EL (cell line): ENCODE data around the gene PCSK9.

Source experiments
- DNase-seq: peaks from one replicate; pipeline ENCODE4 v3.0.0-alpha.2; 2016

The PCSK9 gene

GRCh38 chr1:55060133-55060999 lies 21.0 kb downstream of the PCSK9 start:
- DNase-seq: no peak

GRCh38 chr1:55061000-55061705 lies 21.8 kb downstream of the PCSK9 start:
- no peak for DNase-seq

GRCh38 chr1:55061706-55062321 lies 22.5 kb downstream of the PCSK9 start:
- DNase-seq: no peak

GRCh38 chr1:55062801-55063576 lies 23.6 kb downstream of the PCSK9 start:
- no peak for DNase-seq

- DNase-seq: no peak
Measured at GRCh38 chr1:55063577-55063942, 24.2 kb downstream of the PCSK9 start.

- DNase-seq: peak; percentile 57
Measured at GRCh38 chr1:55064071-55064581, 24.8 kb downstream of the PCSK9 start.

GRCh38 chr1:55064861-55065263 lies 25.5 kb downstream of the PCSK9 start:
- DNase-seq: peak; percentile 66

- DNase-seq: no peak
Measured at GRCh38 chr1:55065648-55066047, 26.3 kb downstream of the PCSK9 start.

- no peak for DNase-seq
Measured at GRCh38 chr1:55067022-55067778, 27.9 kb downstream of the PCSK9 start.

- DNase-seq: no peak
Measured at GRCh38 chr1:55067914-55068313, 28.6 kb downstream of the PCSK9 start.

GRCh38 chr1:55068638-55069037 lies 29.3 kb downstream of the PCSK9 start:
- no peak for DNase-seq

GRCh38 chr1:55069280-55069679 lies 29.9 kb downstream of the PCSK9 start:
- no peak for DNase-seq

GRCh38 chr1:55070293-55071164 lies 31.2 kb downstream of the PCSK9 start:
- no peak for DNase-seq

GRCh38 chr1:55071477-55071876 lies 32.1 kb downstream of the PCSK9 start:
- peak; percentile 47 for DNase-seq

GRCh38 chr1:55073187-55073916 lies 34.0 kb downstream of the PCSK9 start:
- no peak for DNase-seq

- no peak for DNase-seq
Measured at GRCh38 chr1:55074455-55074854, 35.1 kb downstream of the PCSK9 start.

- no peak for DNase-seq
Measured at GRCh38 chr1:55076356-55076755, 37.0 kb downstream of the PCSK9 start.

- DNase-seq: no peak
Measured at GRCh38 chr1:55078470-55078869, 39.1 kb downstream of the PCSK9 start.

- DNase-seq: no peak
Measured at GRCh38 chr1:55079651-55080050, 40.3 kb downstream of the PCSK9 start.

GRCh38 chr1:55081188-55081904 lies 42.0 kb downstream of the PCSK9 start:
- peak; percentile 87 for DNase-seq
